KMS-11 (cell line): ENCODE data around the gene RIC8A.

Experiments used
- H2AFZ ChIP-seq: fragments of 200-600 bp; sonication (generic); 2 replicates; pipeline ENCODE4 v1.6.1; 2016; ENCODE audit warnings: antibody characterized with exemption, mixed run types, low read depth
- H3K27ac ChIP-seq: fragments of 200-600 bp; sonication (generic); 2 replicates; pipeline ENCODE4 v1.6.1; 2016; ENCODE audit warnings: mild to moderate bottlenecking, mixed run types
- H3K27me3 ChIP-seq: fragments of 200-600 bp; sonication (generic); 2 replicates; pipeline ENCODE4 v1.6.1; 2017; ENCODE audit warnings: mild to moderate bottlenecking, low read depth, mixed run types, moderate library complexity; ENCODE audit not compliant: insufficient read depth
- H3K36me3 ChIP-seq: fragments of 200-600 bp; sonication (generic); 2 replicates; pipeline ENCODE4 v1.6.1; 2017; ENCODE audit warnings: mild to moderate bottlenecking, mixed run types; ENCODE audit not compliant: insufficient read depth
- H3K4me1 ChIP-seq: fragments of 200-600 bp; sonication (generic); 2 replicates; pipeline ENCODE4 v1.6.1; 2016; ENCODE audit warnings: mild to moderate bottlenecking, low read depth, mixed run types; ENCODE audit not compliant: poor library complexity, severe bottlenecking
- H3K4me2 ChIP-seq: fragments of 200-600 bp; sonication (generic); 2 replicates; pipeline ENCODE4 v1.7.0; 2016; ENCODE audit warnings: mild to moderate bottlenecking, mixed run types
- H3K4me3 ChIP-seq: fragments of 200-600 bp; sonication (generic); IDR thresholded peaks from 2 replicates; pipeline ENCODE4 v1.6.1; 2017; ENCODE audit warnings: low read depth, low read length, mixed read lengths; ENCODE audit not compliant: insufficient read depth
- H3K79me2 ChIP-seq: fragments of 200-600 bp; sonication (generic); 2 replicates; pipeline ENCODE4 v1.6.1; 2016; ENCODE audit warnings: low read depth, mixed run types; ENCODE audit not compliant: insufficient read depth
- H3K9ac ChIP-seq: fragments of 200-600 bp; sonication (generic); 2 replicates; pipeline ENCODE4 v1.6.1; 2016; ENCODE audit warnings: mild to moderate bottlenecking, mixed run types
- H4K20me1 ChIP-seq: fragments of 200-600 bp; sonication (generic); 2 replicates; pipeline ENCODE4 v1.6.1; 2016; ENCODE audit warnings: mild to moderate bottlenecking, mixed run types; ENCODE audit not compliant: insufficient read depth
- CTCF ChIP-seq: fragments of 200-600 bp; sonication (generic); conservative IDR thresholded peaks from 2 replicates; pipeline ENCODE4 v1.6.1; 2017; ENCODE audit warnings: low read depth, mild to moderate bottlenecking, antibody characterized with exemption, low read length, moderate library complexity, mixed read lengths

RIC8A gene

GRCh38 chr11:244376-244775, 36.9 kb downstream of the RIC8A start:
- Histone ChIP-seq H3K4me2 (no peak overlapping the region), H3K9ac (no peak overlapping the region), H3K27me3 (no peaks in the 10 kb centered on the region), H3K79me2 (peaks cover 21% of the 10 kb centered on the region; the same call in 1 of the 2 replicates), H4K20me1 (no peaks in the 10 kb centered on the region), H2AFZ (no peak overlapping the region), H3K4me1 (no peaks in the 10 kb centered on the region), H3K36me3 (peaks cover 7% of the 10 kb centered on the region; the same call in 1 of the 2 replicates), H3K4me3 (no peak overlapping the region), H3K27ac (no peak overlapping the region)
- TF ChIP-seq CTCF = no peak

GRCh38 chr11:249062-249461, 41.6 kb downstream of the RIC8A start:
- Histone ChIP-seq H3K4me3 (no peak overlapping the region), H2AFZ (no peak overlapping the region), H3K27me3 (no peaks in the 10 kb centered on the region), H3K27ac (no peak overlapping the region), H3K4me1 (no peaks in the 10 kb centered on the region), H3K9ac (no peak overlapping the region), H3K79me2 (no peaks in the 10 kb centered on the region), H4K20me1 (no peaks in the 10 kb centered on the region), H3K4me2 (no peak overlapping the region), H3K36me3 (peaks cover 7% of the 10 kb centered on the region; the same call in 1 of the 2 replicates)
- TF ChIP-seq CTCF = no peak

GRCh38 chr11:250274-250673, 42.8 kb downstream of the RIC8A start:
- Histone ChIP-seq H3K79me2 (no peaks in the 10 kb centered on the region), H3K4me3 (no peak overlapping the region), H3K36me3 (no peaks in the 10 kb centered on the region; the same call in 1 of the 2 replicates), H3K4me1 (no peaks in the 10 kb centered on the region), H3K9ac (no peak overlapping the region), H2AFZ (no peak overlapping the region), H3K4me2 (no peak overlapping the region), H3K27me3 (no peaks in the 10 kb centered on the region), H4K20me1 (no peaks in the 10 kb centered on the region), H3K27ac (no peak overlapping the region)
- TF ChIP-seq CTCF = no peak

GRCh38 chr11:250740-251299, 43.3 kb downstream of the RIC8A start:
- Histone ChIP-seq H3K4me1 (no peaks in the 10 kb centered on the region), H2AFZ (no peak overlapping the region), H4K20me1 (no peaks in the 10 kb centered on the region), H3K9ac (no peak overlapping the region), H3K27me3 (no peaks in the 10 kb centered on the region), H3K27ac (no peak overlapping the region), H3K4me3 (no peak overlapping the region), H3K4me2 (no peak overlapping the region), H3K79me2 (no peaks in the 10 kb centered on the region), H3K36me3 (no peaks in the 10 kb centered on the region; the same call in 1 of the 2 replicates)
- TF ChIP-seq CTCF = peak; percentile 81
